Superior temporal gyrus (tissue), 1 donor: Measurements from ENCODE around the gene STAU1.
"Not testable (repeated sequence)": the region's sequence is repeated elsewhere in the genome, so short reads cannot be mapped to it uniquely, and the experiment has no call there.

Experiments used
- DNase-seq: peaks from one replicate; pipeline ENCODE4 v3.0.0-alpha.2; 2016; ENCODE audit errors: extremely low spot score

The STAU1 gene

DNA sequence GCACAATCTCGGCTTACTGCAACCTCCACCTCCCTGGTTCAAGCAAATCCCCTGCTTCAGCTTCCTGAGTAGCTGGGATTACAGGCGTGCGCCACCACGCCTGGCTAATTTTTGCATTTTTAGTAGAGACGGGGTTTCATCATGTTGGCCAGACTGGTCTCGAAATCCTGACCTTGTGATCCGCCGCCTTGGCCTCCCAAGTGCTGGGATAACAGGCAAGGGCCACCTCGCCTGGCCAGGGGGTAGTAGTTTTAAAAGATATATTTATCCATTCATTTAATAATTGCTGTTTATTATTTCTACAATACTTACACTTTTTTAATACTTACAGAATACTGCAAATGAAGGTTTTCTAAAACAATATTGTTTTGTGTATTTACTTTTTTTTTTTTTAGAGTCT lies 15.6 kb upstream of the STAU1 start:
- no peak for DNase-seq

DNA sequence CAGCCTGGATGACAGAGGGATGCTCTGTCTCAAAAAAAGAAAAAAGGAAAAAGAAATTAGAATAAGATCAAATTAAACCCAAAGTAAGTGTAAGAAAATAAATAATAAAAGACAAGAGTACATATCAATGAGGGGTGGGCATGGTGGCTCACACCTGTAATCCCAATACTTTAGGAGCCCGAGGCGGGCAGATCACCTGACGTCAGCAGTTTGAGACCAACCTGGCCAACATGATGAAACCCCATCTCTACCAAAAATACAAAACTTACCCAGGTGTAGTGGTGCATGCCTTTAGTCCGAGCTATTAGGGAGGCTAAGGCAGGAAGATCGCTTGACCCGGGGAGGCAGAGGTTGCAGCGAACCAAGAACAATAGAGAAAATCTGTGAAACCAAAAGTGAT lies 14.9 kb upstream of the STAU1 start:
- DNase-seq, result no peak

DNA sequence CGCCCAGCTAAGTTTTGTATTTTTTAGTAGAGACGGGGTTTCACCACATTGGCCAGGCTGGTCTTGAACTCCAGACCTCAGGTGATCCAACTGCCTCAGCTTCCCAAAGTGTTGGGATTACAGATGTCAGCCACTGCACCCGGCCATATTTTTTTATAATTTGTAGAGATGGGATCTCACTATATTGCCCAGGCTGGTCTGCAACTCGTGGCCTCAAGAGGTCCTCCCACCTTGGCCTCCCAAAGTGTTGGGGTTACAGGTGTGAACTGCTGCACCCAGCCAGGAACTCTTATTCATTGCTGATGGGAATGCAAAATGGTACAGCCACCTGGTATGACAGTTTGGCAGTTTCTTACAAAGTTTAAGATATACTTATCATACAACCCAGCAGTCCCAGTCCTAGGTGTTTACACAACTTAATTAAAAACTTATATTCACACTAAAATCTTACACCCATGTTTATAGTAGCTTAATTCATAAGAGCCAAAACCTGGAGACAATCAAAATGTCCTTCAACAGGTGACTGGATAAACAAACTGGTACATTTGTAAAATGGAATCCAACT lies 11.7 kb upstream of the STAU1 start:
- DNase-seq, result no peak

DNA sequence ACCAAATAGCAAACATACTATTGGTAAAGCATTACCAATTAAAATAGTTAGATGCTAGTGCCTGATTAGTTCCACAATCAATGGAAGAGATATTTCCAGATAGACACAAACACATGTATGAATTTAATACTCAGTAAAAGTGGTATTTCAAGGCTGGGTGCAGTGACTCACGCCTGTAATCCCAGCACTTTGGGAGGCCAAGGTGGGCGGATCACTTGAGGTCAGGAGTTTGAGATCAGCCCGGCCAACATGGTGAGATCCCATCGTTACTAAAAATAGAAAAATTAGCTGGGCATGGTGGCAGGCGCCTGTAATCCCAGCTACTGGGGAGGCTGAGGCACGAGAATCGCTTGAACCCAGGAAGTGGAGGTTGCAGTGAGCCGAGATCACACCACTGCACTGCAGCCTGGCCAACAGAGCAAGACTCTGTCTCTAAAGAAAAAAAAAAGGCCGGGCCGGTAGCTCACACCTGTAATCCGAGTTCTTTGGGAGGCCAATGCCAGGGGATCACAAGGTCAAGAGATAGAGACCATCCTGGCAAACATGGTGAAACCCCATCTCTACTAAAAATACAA lies 4.9 kb upstream of the STAU1 start:
- DNase-seq, result not testable (repeated sequence)

DNA sequence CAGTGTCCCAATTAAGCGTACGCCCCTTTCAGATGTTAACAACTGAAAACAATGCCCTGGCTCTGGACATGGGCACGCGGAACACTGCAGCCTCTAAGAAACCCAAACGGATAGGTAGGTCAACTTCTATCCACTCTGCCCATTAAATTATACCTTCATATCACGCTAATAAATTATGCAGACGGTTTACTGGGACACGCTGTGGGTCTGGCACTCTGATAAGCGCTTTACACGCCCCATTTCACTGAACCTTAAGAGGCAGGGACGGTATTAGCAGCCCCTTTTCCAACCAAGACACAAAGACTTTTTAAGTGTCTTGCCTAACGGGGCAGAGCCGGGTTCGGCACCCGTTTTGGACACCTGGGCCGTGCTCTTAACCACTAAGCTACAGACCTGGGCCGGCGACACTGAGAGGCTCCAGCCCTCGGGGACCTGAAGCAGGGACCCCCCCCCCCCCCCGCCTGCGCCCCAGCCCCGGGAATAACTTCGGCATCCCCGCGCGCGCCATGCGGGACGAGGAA lies 744 bp downstream of the STAU1 start:
- DNase-seq, result no peak

DNA sequence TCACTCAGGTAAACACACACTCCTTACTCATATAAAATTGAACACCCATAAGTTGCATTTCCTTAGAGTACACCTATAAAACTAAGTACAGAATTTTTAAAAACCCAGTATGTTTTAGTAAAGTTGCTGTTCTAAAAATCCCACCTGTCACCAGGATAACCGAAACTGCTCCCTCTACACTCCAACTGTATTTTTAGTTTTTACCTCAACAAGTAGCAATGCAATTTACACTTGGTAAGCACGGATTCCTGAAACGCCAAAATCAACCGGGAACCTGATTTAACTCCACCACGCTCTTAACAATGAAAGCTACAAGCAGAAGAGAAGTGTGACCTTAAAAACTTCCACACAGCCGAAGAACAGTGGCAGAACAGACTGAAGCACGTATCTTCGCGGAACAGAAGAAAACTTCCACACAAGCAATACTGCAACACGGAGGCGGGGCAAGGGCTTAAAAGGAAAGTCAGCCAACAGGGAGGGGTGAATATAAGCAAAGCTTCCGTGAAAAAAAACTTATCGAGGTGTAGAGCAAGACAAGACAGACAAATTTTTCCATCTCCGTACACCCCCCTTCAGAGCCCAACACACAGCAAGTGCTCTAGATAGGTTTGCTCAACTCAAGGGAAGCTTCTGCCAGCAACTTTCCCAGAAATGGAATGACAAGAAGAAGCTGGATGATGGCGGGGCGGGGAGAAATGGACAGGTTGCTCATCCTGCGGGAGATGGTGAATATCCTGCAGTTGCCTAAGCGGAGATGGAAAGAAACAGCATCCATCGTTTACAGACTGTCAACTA lies 1.4 kb downstream of the STAU1 start:
- DNase-seq, result peak; percentile 53

DNA sequence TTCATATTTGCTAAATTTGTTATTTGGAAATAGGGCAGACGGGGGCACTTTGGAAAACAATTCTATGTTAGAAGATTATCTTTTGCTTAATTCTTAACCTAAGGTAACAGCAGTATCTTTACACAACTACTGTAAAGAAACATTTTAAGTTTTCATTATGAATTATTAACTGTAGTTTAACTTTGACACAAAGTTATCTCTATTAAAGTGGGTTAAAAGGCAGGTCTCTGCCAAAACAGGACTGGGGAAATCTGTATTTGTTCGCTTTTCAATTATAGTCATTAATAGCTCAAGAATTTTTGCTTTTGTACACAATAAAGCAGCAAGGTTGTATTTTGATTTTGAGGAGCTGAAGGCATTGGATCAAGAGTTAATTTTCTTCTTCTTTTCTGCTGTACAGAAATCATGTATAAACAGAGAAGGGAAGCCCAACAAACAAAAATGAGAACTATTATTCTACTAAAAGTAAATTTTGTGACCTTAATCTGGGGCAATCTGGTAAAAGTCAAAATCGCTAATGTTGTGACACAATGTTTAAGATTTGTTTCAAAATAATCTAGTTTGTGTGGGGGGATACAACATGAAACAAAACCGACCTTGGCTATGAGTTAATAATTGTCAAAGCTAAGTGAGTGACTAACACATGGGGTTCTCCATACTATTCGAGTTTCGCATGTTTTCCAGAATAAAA lies 2.9 kb downstream of the STAU1 start:
- no peak for DNase-seq

DNA sequence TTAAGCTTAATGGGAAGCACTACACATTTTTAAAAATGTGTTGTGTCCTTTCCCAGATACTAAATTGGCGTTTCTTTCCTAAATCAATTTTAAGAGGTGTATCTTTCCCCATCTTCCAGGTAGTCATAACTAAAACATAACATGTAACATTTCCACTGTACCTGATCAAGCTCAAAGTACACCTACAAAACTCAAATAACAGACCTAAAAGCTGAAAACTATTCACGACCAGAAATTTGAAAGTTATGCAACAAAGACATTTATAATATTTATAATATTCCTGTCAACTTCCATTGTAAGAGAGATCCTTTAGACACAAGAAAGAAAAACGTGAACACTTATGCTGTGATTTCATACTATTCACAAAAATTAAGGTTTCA lies 3.5 kb downstream of the STAU1 start:
- DNase-seq, result no peak

DNA sequence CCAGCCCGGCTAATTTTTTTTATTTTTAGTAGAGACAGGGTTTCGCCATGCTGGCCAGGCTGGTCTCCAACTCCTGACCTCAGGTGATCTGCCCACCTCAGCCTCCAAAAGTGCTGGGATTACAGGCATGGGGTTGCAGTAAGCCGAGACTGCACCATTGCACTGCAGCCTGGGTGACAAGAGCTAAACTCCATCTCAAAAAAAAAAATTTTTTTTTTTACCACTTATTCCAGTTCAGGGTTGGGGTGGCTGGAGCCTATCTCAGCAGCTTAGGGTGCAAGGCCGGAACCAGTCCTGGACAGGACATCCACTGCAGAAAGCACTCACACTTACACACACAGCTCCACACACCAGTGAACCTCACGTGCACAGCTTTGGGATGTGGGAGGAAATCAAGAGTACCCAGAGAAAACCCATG lies 4.0 kb downstream of the STAU1 start:
- not testable (repeated sequence) for DNase-seq

DNA sequence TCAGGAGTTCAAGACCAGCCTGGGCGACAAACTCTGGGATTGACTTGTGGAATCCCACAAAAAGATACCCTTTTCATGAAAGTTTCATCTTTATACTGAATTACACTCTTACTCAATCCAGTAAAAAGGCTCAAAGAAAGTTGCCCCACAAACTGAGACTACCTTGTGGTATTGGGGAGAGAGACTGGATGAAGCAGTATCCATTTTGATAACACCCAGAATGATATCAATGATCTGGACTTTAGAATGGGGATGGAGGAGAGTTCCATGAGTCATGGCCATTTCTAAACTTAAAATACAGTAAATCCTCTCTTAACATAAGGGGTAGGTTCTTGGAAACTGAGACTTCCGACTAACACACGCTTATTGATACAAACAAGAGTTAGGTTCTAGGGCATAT lies 4.7 kb downstream of the STAU1 start:
- no peak for DNase-seq

DNA sequence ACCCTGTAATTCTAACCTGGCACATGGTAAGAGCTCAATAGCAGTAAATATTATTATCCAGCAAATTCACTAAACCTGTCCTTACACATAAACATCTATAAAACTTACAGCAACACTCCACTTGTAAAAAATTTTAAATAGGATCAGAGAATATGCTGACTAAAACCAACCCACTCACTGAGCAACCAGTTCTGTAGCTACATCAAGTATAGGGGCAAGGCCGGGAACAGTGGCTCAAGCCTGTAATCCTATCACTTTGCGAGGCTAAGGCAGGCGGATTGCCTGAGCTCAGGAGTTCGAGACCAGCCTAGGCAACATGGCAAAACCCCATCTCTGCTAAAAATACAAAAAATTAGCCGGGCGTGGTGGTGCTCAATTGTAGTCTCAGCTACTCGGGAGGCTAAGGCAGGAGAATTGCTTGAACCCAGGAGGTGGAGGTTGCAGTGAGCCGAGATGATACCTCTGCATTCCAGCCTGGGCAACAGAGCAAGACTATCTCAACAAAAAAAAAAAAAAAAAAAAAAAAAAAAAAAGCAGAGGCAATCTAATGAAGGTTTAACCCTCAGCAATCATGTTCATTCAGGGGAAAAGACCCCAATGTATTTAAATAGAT lies 6.8 kb downstream of the STAU1 start:
- no peak for DNase-seq

DNA sequence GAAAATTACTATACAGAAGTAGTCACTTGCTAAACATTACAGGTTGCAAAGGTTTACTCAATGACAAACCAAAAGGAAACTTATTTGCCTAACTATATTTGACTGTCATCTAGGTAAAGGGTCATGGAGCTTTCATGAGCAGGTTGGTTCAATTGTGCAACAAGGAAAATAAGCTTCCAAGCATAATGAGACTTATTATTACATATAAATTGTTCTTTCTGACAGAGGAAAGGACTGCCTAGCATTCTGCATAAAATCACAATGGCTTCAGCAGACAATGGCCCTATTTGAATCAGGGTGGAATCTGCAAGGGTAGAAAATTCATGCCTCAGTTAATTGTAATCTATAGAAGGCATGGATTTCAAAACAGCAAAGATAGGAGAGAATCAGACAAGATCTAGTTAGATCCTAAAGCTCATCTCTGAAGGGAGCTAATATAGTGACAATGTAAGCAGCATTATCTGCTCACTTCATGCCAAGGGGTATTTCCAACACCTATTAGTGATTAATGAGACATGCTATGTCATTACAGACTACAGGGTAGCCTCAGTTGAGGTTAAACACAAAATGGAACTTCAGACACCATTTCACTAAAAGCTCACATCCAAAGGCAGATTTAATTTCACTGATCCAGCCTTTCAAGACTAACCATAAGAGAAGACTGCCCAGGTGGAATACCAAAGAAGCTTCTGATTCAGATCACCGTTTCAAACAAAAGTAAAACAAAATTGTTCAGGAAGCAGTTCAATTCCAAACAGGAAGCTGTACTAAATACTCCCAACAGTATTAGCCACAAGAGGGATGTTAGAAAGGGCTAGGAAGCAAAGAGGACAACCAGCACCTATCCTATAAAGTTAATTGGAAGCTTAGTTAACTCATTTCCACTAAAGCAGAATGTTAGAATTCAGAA lies 8.5 kb downstream of the STAU1 start:
- DNase-seq, result peak; percentile 53

DNA sequence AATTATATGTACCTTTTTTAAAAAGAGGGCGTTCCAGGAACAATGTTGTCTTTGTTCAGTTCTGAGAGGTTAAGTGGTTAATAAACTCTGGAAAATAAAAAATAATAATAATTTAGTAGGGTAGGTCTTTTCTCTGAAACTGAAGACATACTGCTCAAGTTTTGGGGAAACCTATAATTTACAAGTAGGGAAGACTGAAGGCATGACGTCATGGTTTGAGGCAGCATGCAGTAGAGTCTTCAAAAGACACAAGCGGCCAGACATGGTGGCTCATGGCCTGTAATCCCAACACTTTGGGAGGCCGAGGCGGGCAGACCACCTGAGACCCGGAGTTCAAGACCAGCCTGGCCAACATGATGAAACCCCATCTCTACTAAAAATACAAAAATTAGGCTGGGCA lies 14.0 kb downstream of the STAU1 start:
- no peak for DNase-seq

DNA sequence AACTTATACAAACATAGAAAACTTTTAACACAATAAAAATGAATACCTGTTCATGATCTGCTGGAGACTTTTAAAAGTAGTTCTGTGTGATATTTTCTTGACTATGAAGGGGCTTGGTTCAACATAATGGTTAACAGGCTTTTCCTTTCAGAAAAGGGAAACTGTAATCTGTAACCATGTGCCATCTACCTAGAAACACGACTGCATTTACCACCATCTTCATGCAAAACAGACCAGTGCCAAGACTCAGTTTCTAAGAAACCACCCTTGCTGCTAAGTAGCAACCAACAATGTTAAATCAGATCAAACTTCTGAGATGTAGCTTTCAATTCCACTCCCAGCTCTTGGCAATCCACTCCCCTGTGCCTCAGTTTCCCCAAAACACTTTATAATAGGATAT lies 15.7 kb downstream of the STAU1 start:
- DNase-seq, result no peak

DNA sequence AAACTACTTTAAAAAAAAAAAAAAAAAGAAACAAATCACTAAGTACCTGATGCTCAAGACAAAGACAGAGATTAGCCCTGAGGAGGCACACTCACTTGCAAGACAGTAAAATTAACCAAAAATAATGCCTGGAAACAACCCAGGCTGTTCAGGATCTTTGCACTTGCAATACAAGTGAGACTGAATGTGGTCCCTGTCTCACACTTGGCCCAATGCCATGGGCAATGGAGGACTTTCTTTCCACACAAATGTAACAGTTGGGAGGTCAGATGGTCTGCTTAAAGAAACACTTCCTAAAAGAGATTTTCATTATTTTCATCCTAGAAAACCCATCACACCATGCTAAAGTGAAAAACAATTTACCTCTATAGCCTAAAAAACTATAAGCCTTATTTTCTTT lies 16.2 kb downstream of the STAU1 start:
- DNase-seq, result peak; percentile 59

DNA sequence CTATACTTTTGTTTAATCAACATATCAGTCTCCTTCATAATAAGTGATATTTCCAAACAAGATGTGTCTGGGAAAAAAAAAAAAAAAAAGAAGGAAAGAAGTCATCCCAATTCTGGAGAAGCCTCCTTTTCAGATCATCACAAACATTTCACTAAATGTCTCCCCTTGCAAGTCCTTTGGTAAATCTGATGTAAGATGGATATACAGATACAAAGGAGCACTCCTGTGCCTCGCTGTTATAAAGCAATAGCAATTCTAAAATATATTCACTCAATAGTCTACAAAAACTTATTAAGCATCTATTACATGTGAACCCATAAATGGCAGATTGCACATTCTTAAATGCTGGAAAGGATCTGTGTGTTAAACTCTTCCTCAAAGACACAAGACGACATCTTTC lies 17.4 kb downstream of the STAU1 start:
- no peak for DNase-seq

DNA sequence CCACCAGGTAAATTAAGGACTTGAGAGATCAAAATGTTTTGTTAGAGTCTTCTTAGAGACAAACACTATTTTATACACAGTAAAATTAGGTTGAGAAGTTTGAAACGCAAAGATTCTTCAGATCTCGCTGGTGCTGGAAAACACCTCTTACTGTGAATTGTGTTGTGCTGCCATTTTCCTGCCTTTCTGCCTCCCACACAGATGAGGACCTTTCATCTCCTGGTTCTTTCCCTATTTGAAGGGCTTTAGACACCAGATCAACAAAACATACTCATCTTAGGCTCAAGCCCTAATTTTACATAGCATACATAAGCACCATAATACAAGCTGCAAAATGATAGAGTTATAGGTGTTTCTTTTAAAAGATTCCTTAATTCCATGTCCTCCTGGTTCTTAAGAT lies 18.6 kb downstream of the STAU1 start:
- no peak for DNase-seq

DNA sequence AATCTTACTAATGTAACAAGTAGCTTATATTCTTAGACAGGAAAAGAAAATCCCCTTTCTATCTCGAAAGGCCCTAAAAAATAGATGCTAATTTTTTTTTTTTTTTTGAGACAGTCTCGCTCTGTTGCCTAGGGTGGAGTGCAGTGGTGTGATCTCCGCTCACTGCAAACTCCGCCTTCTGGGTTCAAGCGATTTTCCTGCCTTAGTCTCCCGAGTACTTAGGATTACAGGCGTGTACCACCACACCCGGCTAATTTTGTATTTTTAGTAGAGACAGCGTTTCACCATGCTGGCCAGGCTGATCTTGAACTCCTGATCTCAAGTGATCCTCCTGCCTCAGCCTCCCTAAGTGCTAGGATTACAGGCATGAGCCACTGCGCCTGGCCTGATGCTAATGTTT lies 19.3 kb downstream of the STAU1 start:
- DNase-seq, result not testable (repeated sequence)

DNA sequence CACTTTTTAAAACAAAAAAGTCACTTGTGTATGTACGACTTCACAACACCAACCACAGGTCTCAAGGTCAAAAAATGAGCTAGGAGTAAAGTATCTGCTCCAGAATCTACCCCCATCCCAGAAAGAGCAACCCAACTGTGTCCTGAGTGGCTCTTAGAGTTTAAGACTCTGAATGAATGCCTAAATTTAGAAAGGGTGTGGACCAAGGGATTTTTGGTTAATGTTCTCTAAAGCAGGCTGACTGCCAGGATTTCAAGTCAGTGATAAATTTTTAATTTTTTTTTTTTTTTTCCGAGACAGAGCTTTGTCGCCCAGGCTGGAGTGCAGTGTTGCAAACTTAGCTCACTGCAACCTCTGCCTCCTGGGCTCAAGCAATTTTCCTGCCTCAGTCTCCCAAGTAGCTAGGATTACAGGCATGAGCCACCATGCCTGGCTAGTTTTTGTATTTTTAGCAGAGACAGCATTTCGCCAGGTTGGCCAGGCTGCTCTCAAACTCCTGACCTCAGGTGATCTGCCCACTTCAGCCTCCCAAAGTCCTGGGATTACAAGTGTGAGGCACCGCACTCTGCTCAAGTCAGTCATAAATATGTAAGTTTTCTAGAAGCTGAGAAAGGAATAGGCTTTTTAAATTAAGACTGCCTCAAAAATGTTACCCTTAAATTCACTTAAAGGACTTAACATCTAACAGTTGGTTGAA lies 20.2 kb downstream of the STAU1 start:
- DNase-seq, result no peak
